Measurements from ENCODE around the gene BCL2. TPM values are rescaled to one million over a fixed set of nuclear protein-coding genes. Genes with fewer than 3 reads are reported as not detected.

BCL2 gene
- total and polyA plus RNA-seq, 8 donors = 6.3 to 11.3 (median 10.8) TPM

DNA sequence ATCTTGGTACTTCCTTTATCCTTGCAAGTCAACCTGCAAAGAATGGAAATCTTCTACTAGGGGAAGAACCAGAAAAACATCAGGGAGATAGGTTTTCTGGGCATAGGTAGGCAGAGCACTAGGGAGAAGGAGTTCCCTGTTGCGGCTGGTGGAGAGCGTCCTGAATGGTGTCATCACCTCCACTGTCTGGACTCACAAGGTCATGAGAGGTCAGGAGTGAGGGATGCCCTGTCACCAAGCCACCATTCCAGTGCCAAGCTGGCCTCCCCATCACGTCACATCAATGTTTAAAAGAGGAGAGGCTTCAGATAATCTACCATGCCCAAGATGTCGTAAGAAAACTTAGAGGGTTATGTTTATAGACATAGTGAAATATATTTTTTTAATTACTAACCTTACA is 72.1 kb downstream of the BCL2 start:
- DNase-seq (no peak), ATAC-seq (no peak)
- TF ChIP-seq, protein P1, sequence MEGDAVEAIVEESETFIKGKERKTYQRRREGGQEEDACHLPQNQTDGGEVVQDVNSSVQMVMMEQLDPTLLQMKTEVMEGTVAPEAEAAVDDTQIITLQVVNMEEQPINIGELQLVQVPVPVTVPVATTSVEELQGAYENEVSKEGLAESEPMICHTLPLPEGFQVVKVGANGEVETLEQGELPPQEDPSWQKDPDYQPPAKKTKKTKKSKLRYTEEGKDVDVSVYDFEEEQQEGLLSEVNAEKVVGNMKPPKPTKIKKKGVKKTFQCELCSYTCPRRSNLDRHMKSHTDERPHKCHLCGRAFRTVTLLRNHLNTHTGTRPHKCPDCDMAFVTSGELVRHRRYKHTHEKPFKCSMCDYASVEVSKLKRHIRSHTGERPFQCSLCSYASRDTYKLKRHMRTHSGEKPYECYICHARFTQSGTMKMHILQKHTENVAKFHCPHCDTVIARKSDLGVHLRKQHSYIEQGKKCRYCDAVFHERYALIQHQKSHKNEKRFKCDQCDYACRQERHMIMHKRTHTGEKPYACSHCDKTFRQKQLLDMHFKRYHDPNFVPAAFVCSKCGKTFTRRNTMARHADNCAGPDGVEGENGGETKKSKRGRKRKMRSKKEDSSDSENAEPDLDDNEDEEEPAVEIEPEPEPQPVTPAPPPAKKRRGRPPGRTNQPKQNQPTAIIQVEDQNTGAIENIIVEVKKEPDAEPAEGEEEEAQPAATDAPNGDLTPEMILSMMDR (IDR thresholded peaks at IDR 0.05) = no peak
- Histone ChIP-seq H3K9me3 (no peaks in the 10 kb centered on the region), H3K4me1 (peaks cover 0 to 37% of the 10 kb centered on the region in 2 donors), H3K27me3 (no peaks in the 10 kb centered on the region), H3K36me3 (no peaks in the 10 kb centered on the region), H3K4me3 (no peak overlapping the region), H3K27ac (peak overlapping the region in 1 of 2 donors; percentile 22)
- intact Hi-C loops (cut with DNase I) = no loop called here

DNA sequence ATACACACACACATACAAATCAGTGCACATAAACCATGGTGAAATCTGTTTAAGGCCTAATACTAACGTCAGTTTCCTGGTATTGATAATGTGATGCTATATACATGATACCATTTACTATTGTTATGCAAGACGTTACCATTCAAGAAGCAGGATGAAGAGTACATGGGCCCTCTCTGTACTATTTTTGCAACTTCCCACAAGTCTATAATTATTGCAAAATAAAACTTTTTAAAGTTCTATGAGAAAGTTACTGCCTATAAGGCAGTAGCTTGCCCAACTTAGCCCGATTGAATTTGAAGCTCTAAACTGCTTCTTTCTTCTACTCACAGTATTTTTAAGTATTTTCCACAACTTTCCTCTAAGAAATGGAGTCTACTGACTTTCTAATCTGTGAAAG is 74.0 kb downstream of the BCL2 start:
- intact Hi-C loops (cut with DNase I) = no loop called here

DNA sequence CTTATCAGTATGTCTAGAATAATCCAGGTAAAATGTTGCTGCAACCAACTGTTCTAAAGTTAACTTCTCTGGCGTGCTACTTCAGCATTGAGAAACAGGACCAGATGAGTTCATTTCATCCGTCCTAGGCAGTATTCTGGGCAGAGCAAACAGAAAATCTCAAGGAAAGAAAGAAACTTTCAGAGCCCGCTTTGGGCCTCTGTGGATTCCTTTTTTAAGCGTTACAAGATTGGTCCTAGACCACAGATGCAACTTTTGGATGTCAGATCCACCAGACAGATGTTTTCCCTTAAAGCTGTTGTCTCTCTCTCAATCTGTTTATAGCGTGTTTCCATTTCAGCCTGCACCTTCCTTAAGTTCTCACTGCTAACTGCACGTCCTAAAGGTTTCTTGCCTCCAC is 75.0 kb downstream of the BCL2 start:
- no peaks in the 10 kb centered on the region for H3K27me3 ChIP-seq
- TF ChIP-seq, protein P1 (IDR thresholded peaks at IDR 0.05) = no peak
- no peak for ATAC-seq
- H3K4me3 ChIP-seq = no peak overlapping the region
- DNase-seq = peak in 1 of 4 donors; percentile 50
- peaks cover 0 to 24% of the 10 kb centered on the region in 2 donors for H3K4me1 ChIP-seq
- H3K9me3 ChIP-seq = no peaks in the 10 kb centered on the region
- H3K36me3 ChIP-seq = no peaks in the 10 kb centered on the region
- intact Hi-C loops (cut with DNase I) = no loop called here
- no peak overlapping the region for H3K27ac ChIP-seq

More for the DNA sequence above, 74.0 kb downstream of the BCL2 start:
- H3K27me3 ChIP-seq = no peaks in the 10 kb centered on the region
- no peaks in the 10 kb centered on the region for H3K36me3 ChIP-seq
- H3K4me3 ChIP-seq = no peak overlapping the region
- no peaks in the 10 kb centered on the region for H3K9me3 ChIP-seq
- TF ChIP-seq, protein P1 (IDR thresholded peaks at IDR 0.05) = no peak
- ATAC-seq (no peak), DNase-seq (no peak)
- H3K4me1 ChIP-seq = peaks cover 0 to 33% of the 10 kb centered on the region in 2 donors
- H3K27ac ChIP-seq = no peak overlapping the region

DNA sequence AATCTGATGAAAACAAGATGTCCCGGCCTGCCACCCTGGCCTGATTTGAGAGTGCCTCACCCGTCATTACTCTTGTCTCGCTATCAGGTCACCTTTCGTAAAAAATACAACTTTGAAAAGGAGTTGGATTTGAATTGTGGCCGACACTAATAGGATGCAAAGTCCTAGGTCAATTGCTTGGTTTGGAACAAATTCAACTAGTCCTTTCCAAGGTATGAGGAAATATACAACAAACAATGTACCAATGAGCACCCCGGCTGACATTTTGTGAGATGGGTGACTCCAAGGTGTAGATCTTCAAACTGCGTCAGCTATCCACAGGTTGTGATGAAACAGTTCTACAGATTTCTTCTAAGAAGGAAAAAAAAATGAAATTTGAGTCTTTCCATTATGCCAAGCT is 77.8 kb downstream of the BCL2 start:
- H3K9me3 ChIP-seq = no peaks in the 10 kb centered on the region
- H3K4me3 ChIP-seq = no peak overlapping the region
- H3K27me3 ChIP-seq = no peaks in the 10 kb centered on the region
- H3K4me1 ChIP-seq = peaks cover 0 to 33% of the 10 kb centered on the region in 2 donors
- H3K36me3 ChIP-seq = no peaks in the 10 kb centered on the region
- DNase-seq (no peak), ATAC-seq (no peak)
- intact Hi-C loops (cut with DNase I) = no loop called here
- H3K27ac ChIP-seq = no peak overlapping the region
- TF ChIP-seq, protein P1 (IDR thresholded peaks at IDR 0.05) = no peak

DNA sequence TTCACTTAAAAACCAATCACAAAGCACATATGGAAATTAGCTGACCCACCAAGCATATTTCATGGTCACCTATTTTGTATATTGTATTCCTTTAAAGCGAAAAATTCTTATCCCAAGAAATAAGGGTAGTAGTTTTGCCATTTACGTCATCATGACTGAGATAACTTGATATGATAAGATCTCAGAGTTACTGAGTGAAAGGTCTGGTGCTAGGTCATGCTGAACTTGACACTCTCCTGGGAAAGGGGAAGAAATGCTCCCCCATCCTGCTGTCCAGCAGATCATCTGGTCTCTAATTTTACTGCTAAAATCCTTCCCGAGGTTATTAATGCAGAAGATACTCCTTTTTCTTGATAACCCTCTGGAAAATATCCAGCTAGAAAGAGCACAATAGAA is 78.3 kb downstream of the BCL2 start:
- ATAC-seq = no peak
- H3K27ac ChIP-seq = no peak overlapping the region
- H3K4me3 ChIP-seq = no peak overlapping the region
- no peaks in the 10 kb centered on the region for H3K27me3 ChIP-seq
- H3K9me3 ChIP-seq = no peaks in the 10 kb centered on the region
- TF ChIP-seq, protein P1 (IDR thresholded peaks at IDR 0.05) = no peak
- intact Hi-C loops (cut with DNase I) = no loop called here
- H3K4me1 ChIP-seq = peaks cover 0 to 35% of the 10 kb centered on the region in 2 donors
- H3K36me3 ChIP-seq = no peaks in the 10 kb centered on the region
- no peak for DNase-seq

Data from left lung (tissue), 10 donors.